Glutamatergic neuron (in vitro differentiated cells): ENCODE data around the gene NAV1. TPM values are rescaled to one million over a fixed set of nuclear protein-coding genes. Genes with fewer than 3 reads are reported as not detected.

Experiments
- DNase-seq: peaks from one replicate; pipeline ENCODE4 v3.0.0; 2022
- H3K27ac Mint-ChIP-seq: one replicate; pipeline ENCODE4 v1.8.0; 2020; ENCODE audit warnings: mild to moderate bottlenecking, mixed read lengths, inconsistent platforms; ENCODE audit not compliant: unreplicated experiment
- H3K27me3 Mint-ChIP-seq: one replicate; pipeline ENCODE4 v1.8.0; 2020; ENCODE audit warnings: mild to moderate bottlenecking, moderate library complexity, mixed read lengths, inconsistent platforms; ENCODE audit not compliant: unreplicated experiment
- H3K36me3 Mint-ChIP-seq: one replicate; pipeline ENCODE4 v1.8.0; 2020; ENCODE audit warnings: mild to moderate bottlenecking, mixed read lengths, inconsistent platforms; ENCODE audit not compliant: unreplicated experiment
- H3K4me1 Mint-ChIP-seq: one replicate; pipeline ENCODE4 v1.8.0; 2020; ENCODE audit warnings: mild to moderate bottlenecking, low read depth, mixed read lengths, inconsistent platforms; ENCODE audit not compliant: unreplicated experiment
- H3K4me3 Mint-ChIP-seq: one replicate; pipeline ENCODE4 v1.8.0; 2020; ENCODE audit warnings: mild to moderate bottlenecking, mixed read lengths, inconsistent platforms; ENCODE audit not compliant: unreplicated experiment
- H3K9me3 Mint-ChIP-seq: one replicate; pipeline ENCODE4 v1.8.0; 2020; ENCODE audit warnings: mild to moderate bottlenecking, moderate library complexity, mixed read lengths, inconsistent platforms; ENCODE audit not compliant: unreplicated experiment
- total RNA-seq: library from RNA; stranded (reverse); fragmentation: NEBNext Ultra II Directional; extraction: Animal tissue kit (Norgen Biotek cat#: 25700); gene quantifications from one replicate; pipeline ENCODE4 v1.2.1, GENCODE V29; 2021; ENCODE audit not compliant: unreplicated experiment
- TF ChIP-seq, protein P1 (sequence below): fragments of 200-600 bp; sonication (generic); IDR thresholded peaks from one replicate; pipeline ENCODE4 v1.5.0; 2021; ENCODE audit not compliant: partially characterized antibody, unreplicated experiment

NAV1 gene
- total RNA-seq, 1 donor from 2014 or later = 124 TPM

DNA sequence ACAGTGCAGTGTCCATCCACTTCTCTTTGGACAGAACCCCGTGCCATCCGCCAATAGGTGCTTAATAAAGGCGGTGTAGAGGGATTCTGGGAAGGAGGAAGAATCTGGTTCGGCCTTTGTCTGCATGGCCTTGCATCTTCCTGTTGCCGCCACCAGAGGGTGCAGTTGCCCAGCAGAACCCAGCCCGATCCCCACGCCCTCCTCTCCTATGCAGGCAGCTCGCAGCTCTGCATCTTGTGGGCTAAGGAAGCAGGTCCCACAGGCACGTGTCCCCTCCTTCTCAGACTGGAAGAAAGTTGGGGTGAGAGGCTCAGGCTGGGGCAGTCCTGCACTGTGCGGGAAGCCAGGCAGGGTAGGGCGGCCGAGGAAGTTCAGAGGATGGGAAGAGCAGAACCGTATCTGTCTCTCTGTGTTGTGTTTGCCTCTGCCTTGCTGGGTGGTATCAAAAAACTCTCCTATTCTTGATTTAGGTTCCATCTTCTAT, 20.8 kb downstream of the NAV1 start:
- peaks cover 13% of the 10 kb centered on the region for H3K4me1 Mint-ChIP-seq

DNA sequence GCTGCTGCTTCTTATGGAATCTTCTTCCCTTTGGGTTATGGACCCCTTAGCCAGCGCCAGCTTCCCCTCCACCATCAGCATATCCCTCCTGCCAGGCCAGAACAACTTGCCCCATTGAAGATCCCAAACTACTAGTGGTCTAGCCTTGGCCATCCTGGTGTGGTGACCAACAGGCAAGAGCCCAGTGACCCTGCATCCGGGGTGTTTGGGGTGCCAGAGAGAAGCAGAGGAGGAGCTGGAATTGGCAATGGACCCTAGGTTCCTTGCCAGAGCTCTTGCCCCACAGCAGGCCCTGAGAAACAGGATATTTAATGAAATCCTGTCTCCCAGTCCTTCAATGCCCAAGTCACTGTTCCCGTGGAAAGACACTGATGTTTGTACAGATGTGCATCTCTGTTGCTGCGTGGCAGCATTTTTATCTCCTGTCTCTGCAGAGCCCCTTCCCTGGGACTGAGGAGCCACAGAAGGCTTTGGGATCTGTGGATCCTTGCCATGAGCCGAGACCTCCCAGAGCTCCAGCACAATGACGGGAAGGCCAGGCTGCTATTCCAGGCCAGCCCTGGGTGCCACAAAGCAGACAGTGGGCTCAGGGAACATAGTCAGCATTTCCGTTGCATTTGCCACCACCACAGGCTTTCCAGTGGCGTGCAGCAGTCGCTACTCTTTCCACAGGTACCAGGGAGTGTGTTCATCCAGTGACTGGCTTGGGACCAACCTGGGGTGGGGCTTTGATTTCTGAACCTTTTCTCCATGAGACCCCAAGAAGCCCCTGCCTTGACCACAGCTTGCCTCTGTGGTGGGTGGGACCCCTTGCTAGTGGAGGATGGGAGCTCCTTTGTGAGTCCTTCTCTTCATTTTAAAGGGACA, 21.6 kb downstream of the NAV1 start:
- Mint-ChIP-seq H3K4me1 (peaks cover 8% of the 10 kb centered on the region), H3K9me3 (peaks cover 3% of the 10 kb centered on the region), H3K36me3 (no peaks in the 10 kb centered on the region), H3K27ac (no peak overlapping the region), H3K4me3 (no peak overlapping the region), H3K27me3 (peaks cover 2% of the 10 kb centered on the region)
- DNase-seq = no peak
- TF ChIP-seq, protein P1, sequence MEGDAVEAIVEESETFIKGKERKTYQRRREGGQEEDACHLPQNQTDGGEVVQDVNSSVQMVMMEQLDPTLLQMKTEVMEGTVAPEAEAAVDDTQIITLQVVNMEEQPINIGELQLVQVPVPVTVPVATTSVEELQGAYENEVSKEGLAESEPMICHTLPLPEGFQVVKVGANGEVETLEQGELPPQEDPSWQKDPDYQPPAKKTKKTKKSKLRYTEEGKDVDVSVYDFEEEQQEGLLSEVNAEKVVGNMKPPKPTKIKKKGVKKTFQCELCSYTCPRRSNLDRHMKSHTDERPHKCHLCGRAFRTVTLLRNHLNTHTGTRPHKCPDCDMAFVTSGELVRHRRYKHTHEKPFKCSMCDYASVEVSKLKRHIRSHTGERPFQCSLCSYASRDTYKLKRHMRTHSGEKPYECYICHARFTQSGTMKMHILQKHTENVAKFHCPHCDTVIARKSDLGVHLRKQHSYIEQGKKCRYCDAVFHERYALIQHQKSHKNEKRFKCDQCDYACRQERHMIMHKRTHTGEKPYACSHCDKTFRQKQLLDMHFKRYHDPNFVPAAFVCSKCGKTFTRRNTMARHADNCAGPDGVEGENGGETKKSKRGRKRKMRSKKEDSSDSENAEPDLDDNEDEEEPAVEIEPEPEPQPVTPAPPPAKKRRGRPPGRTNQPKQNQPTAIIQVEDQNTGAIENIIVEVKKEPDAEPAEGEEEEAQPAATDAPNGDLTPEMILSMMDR = no peak

More for the DNA sequence above, 20.8 kb downstream of the NAV1 start:
- Mint-ChIP-seq H3K27ac (no peak overlapping the region), H3K36me3 (peaks cover 3% of the 10 kb centered on the region), H3K9me3 (peaks cover 6% of the 10 kb centered on the region), H3K4me3 (no peak overlapping the region), H3K27me3 (peaks cover 2% of the 10 kb centered on the region)
- peak; percentile 87 for DNase-seq
- TF ChIP-seq, protein P1 = peak; percentile 94

DNA sequence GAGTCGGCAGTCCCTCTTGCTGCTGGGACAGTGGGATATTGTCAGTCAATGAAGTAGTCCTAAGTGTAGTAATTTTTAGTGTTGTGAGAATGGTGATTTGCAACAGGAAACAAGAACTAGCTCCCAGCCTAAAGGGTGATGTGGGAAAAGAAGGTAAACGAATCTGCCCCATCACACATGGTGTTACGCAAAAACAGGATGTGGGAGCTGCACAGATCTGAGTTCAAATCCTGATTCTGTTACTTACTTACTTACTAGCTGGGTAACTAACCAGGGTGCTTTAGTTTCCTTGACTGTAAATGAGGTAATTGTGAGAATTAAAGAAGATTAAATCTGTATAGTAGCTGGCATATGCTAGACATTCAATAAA, 22.3 kb downstream of the NAV1 start:
- Mint-ChIP-seq H3K4me3 (no peak overlapping the region), H3K27me3 (peaks cover 3% of the 10 kb centered on the region), H3K36me3 (no peaks in the 10 kb centered on the region)

DNA sequence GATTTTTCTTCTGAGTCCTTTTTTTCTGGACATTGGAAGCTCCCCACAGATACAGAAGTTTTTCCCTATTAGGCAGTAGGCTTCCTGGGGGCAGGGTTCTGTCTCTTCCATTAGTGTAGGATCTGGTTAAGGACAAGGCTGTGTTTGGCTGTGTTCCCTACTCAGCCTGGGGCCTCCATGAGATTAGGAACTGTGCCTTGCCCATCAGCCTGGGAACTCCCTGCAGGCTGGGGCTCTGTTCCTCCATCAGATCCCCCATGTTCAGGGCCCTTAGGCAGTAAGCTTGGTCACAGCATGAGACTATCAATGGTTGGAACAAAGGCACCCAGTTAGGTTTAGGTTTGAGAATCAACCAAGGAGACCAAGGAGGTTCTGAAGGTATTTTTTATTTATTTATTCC, 22.7 kb downstream of the NAV1 start:
- Mint-ChIP-seq H3K4me1 (peaks cover 11% of the 10 kb centered on the region), H3K9me3 (peaks cover 6% of the 10 kb centered on the region), H3K36me3 (no peaks in the 10 kb centered on the region), H3K4me3 (no peak overlapping the region), H3K27me3 (peaks cover 4% of the 10 kb centered on the region), H3K27ac (no peak overlapping the region)
- TF ChIP-seq, protein P1 = no peak
- no peak for DNase-seq

More for the DNA sequence above, 22.3 kb downstream of the NAV1 start:
- no peak for DNase-seq
- TF ChIP-seq, protein P1 = no peak
- peaks cover 3% of the 10 kb centered on the region for H3K9me3 Mint-ChIP-seq
- no peak overlapping the region for H3K27ac Mint-ChIP-seq
- peaks cover 8% of the 10 kb centered on the region for H3K4me1 Mint-ChIP-seq

DNA sequence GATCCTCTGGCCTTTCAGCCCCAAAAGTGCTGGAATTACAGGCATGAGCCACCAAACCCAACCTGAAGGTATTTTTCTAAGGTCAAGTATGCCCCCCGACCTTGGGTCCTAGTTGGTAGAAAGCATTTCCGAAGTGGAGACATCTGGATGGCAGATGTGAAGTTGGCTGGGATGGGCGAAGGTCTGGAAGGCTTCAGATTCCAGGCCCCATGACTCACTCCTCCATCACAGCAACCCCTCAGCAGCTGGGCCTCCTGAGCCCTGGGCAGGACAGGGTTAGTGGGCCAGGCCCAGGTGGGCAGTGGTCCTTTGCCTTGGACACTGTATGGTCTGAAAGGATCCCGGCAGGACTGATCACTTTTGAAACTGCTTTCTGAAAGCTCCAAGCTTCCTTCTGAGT, 23.3 kb downstream of the NAV1 start:
- H3K27me3 Mint-ChIP-seq = peaks cover 4% of the 10 kb centered on the region
- H3K9me3 Mint-ChIP-seq = peaks cover 6% of the 10 kb centered on the region
- H3K4me1 Mint-ChIP-seq = peaks cover 13% of the 10 kb centered on the region
- no peak overlapping the region for H3K4me3 Mint-ChIP-seq
- DNase-seq = no peak
- no peaks in the 10 kb centered on the region for H3K36me3 Mint-ChIP-seq
- H3K27ac Mint-ChIP-seq = no peak overlapping the region
- TF ChIP-seq, protein P1 = no peak
